Body of pancreas (tissue), 4 donors: ENCODE measurements around the gene DPH1. TPM values are rescaled to one million over a fixed set of nuclear protein-coding genes. Genes with fewer than 3 reads are reported as not detected.

Experiments
- ATAC-seq: fragments of 150-250 bp; one replicate; pipeline ENCODE4 v1.9.1; 2016
- DNase-seq, 4 donors: peaks; one replicate each; pipeline ENCODE4 v3.0.0-alpha.2; 2019
- H3K27ac ChIP-seq, 4 donors: fragments of 200-600 bp; sonication (generic); 1 replicate in 3 of 4; 2 replicates in 1 of 4; pipeline versions ENCODE4 v1.5.1 to v1.6.1; 2016 to 2019; ENCODE audit warnings: mild to moderate bottlenecking in 1 of 4, mixed read lengths in 1 of 4, moderate library complexity in 1 of 4
- H3K27me3 ChIP-seq, 2 donors: fragments of 200-600 bp; sonication (generic); one replicate each; pipeline ENCODE4 v1.6.0; 2016; ENCODE audit warnings: mild to moderate bottlenecking in 1 of 2
- H3K36me3 ChIP-seq, 2 donors: fragments of 200-600 bp; sonication (generic); replicated peaks in 1 of 2; 2 replicates each; pipeline ENCODE4 v1.5.1; 2016; ENCODE audit warnings: low read depth in 2 of 2; ENCODE audit not compliant: insufficient read depth in 1 of 2
- H3K4me1 ChIP-seq: fragments of 200-600 bp; sonication (generic); one replicate; pipeline ENCODE4 v1.6.0; 2016
- H3K4me3 ChIP-seq, 2 donors: fragments of 200-600 bp; sonication (generic); 1 replicate in 1 of 2; 2 replicates in 1 of 2; pipeline ENCODE4 v1.5.1; 2016 to 2019
- H3K9me3 ChIP-seq, 3 donors: fragments of 200-600 bp; sonication (generic); 1 replicate in 2 of 3; 2 replicates in 1 of 3; pipeline ENCODE4 v1.5.1; 2016
- CTCF ChIP-seq, 7 experiments: fragments of 450-650 bp in 4 of 7; fragments of 200-600 bp in 3 of 7; sonication (generic) in 3 of 7; IDR thresholded peaks; one replicate each; pipeline ENCODE4 v1.5.1; 2016 to 2019; ENCODE audit warnings: antibody characterized with exemption in 7 of 7
- POLR2A ChIP-seq, 3 donors: fragments of 450-650 bp; IDR thresholded peaks; one replicate each; pipeline ENCODE4 v1.6.1; 2016; ENCODE audit warnings: antibody characterized with exemption in 3 of 3, mild to moderate bottlenecking in 2 of 3
- WGBS, 2 donors: methylation state at CpG; one replicate each; pipeline ENCODE4 v1.1.5; 2017; 5-methylcytosine and 5-hydroxymethylcytosine counted together
- intact Hi-C: fragments of 100-400 bp; cut with DNase I; formaldehyde crosslinking; loops from one replicate; pipeline ENCODE4 v1.15.1; 2023
- total RNA-seq, 2 donors: library from RNA; depleted of rRNA; stranded (reverse); fragments of >200 nt; gene quantifications; one replicate each; pipeline ENCODE4 v1.1.0, GENCODE V29; 2016

The DPH1 gene
- total RNA-seq, 2 donors from 2014 or later: 34.8 to 77.8 TPM

GRCh38 chr17:2013994-2014317 is 16.0 kb upstream of the DPH1 start:
- Histone ChIP-seq H3K4me3 (no peak overlapping the region), H3K27me3 (no peaks in the 10 kb centered on the region), H3K4me1 (peaks cover 28% of the 10 kb centered on the region), H3K36me3 (no peaks in the 10 kb centered on the region), H3K27ac (no peak overlapping the region), H3K9me3 (no peaks in the 10 kb centered on the region)
- DNase-seq (no peak), ATAC-seq (no peak)
- TF ChIP-seq CTCF (IDR thresholded peaks at IDR 0.05) (no peak), POLR2A (IDR thresholded peaks at IDR 0.05) (no peak)
- WGBS, 2 donors: 100% methylated on average over 1 of the region's 1 CpG
- intact Hi-C loops: no loop called here

GRCh38 chr17:2015314-2015713 is 14.6 kb upstream of the DPH1 start:
- Histone ChIP-seq H3K27me3 (no peaks in the 10 kb centered on the region), H3K9me3 (no peaks in the 10 kb centered on the region), H3K27ac (no peak overlapping the region), H3K4me1 (peaks cover 28% of the 10 kb centered on the region), H3K36me3 (no peaks in the 10 kb centered on the region), H3K4me3 (no peak overlapping the region)
- no peak for TF ChIP-seq POLR2A (IDR thresholded peaks at IDR 0.05)
- no peak for TF ChIP-seq CTCF (IDR thresholded peaks at IDR 0.05)
- DNase-seq: no peak
- whole genome bisulfite sequencing, 2 donors: 66 to 82% methylated on average over 14 of the region's 14 CpGs
- intact Hi-C loops: no loop called here
- ATAC-seq: no peak

- 93 to 95% methylated on average over 20 of the region's 20 CpGs for WGBS, 2 donors
These were observed 13.5 kb upstream of the DPH1 start for GRCh38 chr17:2016494-2016893.

GRCh38 chr17:2017274-2017941 is 12.5 kb upstream of the DPH1 start:
- ATAC-seq: no peak
- intact Hi-C loops: no loop called here
- H3K27ac ChIP-seq: no peak overlapping the region
- no peaks in the 10 kb centered on the region for H3K27me3 ChIP-seq
- DNase-seq: no peak
- peaks cover 8% of the 10 kb centered on the region for H3K4me1 ChIP-seq
- WGBS, 2 donors: 83 to 90% methylated on average over 14 to 19 of the region's 19 CpGs
- TF ChIP-seq POLR2A (IDR thresholded peaks at IDR 0.05): no peak
- no peaks in the 10 kb centered on the region for H3K36me3 ChIP-seq
- no peak overlapping the region for H3K4me3 ChIP-seq
- no peaks in the 10 kb centered on the region for H3K9me3 ChIP-seq

More at GRCh38 chr17:2016494-2016893, 13.5 kb upstream of the DPH1 start:
- TF ChIP-seq POLR2A (IDR thresholded peaks at IDR 0.05): no peak
- TF ChIP-seq CTCF (IDR thresholded peaks at IDR 0.05): no peak
- Histone ChIP-seq H3K4me1 (peaks cover 17% of the 10 kb centered on the region), H3K9me3 (no peaks in the 10 kb centered on the region), H3K27ac (no peak overlapping the region), H3K4me3 (no peak overlapping the region), H3K36me3 (no peaks in the 10 kb centered on the region), H3K27me3 (no peaks in the 10 kb centered on the region)
- DNase-seq: no peak
- no peak for ATAC-seq
- intact Hi-C loops: no loop called here

GRCh38 chr17:2018716-2019510 is 11.0 kb upstream of the DPH1 start:
- Histone ChIP-seq H3K36me3 (no peaks in the 10 kb centered on the region), H3K27me3 (no peaks in the 10 kb centered on the region), H3K4me3 (no peak overlapping the region), H3K27ac (no peak overlapping the region), H3K4me1 (peaks cover 10% of the 10 kb centered on the region), H3K9me3 (no peaks in the 10 kb centered on the region)
- DNase-seq (no peak), ATAC-seq (no peak)
- no peak for TF ChIP-seq CTCF (IDR thresholded peaks at IDR 0.05)
- TF ChIP-seq POLR2A (IDR thresholded peaks at IDR 0.05): no peak
- WGBS, 2 donors: 69 to 70% methylated on average over 21 to 24 of the region's 24 CpGs
- intact Hi-C loops: no loop called here
